C4-2B (cell line): ENCODE measurements around the gene PUM2.

Experiments used
- H3K27ac ChIP-seq: fragments of 450-650 bp; 2 replicates; pipeline ENCODE4 v1.5.1; 2017
- CTCF ChIP-seq: fragments of 450-650 bp; conservative IDR thresholded peaks from 2 replicates; pipeline ENCODE4 v1.5.1; 2017; ENCODE audit warnings: mild to moderate bottlenecking
- ZFX ChIP-seq: fragments of 450-650 bp; IDR thresholded peaks from 2 replicates; pipeline ENCODE4 v1.6.1; 2017

The PUM2 gene

GRCh38 chr2:20350753-20351554 is at the start of gene PUM2:
PUM2 (minus strand) TSS chr2:20350844; CDS start chr2:20327360, 23,484 bp downstream.
- H3K27ac ChIP-seq, result peak within 1 kb of the TSS; percentile 97
- TF ChIP-seq CTCF (no peak), ZFX (peak; percentile 18; the same call in 1 of the 2 replicates)

- TF ChIP-seq CTCF (no peak), ZFX (no peak)
- no peak overlapping the region for H3K27ac ChIP-seq
Measured at GRCh38 chr2:20400306-20400705, 49.7 kb upstream of the PUM2 start.

- TF ChIP-seq ZFX, result no peak
- no peak for TF ChIP-seq CTCF
- no peak overlapping the region for H3K27ac ChIP-seq
Measured at GRCh38 chr2:20398956-20399567, 48.4 kb upstream of the PUM2 start.

- TF ChIP-seq CTCF (no peak), ZFX (no peak)
- no peak overlapping the region for H3K27ac ChIP-seq
Measured at GRCh38 chr2:20397811-20398447, 47.3 kb upstream of the PUM2 start.

GRCh38 chr2:20396356-20397000 is 45.8 kb upstream of the PUM2 start:
- H3K27ac ChIP-seq, result no peak overlapping the region
- TF ChIP-seq ZFX (no peak), CTCF (peak; percentile 35)

- TF ChIP-seq CTCF, result no peak
- no peak overlapping the region for H3K27ac ChIP-seq
Measured at GRCh38 chr2:20393986-20394385, 43.3 kb upstream of the PUM2 start.
